Measurements from ENCODE around the gene ARSG.
"Not testable (repeated sequence)": the region's sequence is repeated elsewhere in the genome, so short reads cannot be mapped to it uniquely, and the experiment has no call there.

Gene ARSG

DNA sequence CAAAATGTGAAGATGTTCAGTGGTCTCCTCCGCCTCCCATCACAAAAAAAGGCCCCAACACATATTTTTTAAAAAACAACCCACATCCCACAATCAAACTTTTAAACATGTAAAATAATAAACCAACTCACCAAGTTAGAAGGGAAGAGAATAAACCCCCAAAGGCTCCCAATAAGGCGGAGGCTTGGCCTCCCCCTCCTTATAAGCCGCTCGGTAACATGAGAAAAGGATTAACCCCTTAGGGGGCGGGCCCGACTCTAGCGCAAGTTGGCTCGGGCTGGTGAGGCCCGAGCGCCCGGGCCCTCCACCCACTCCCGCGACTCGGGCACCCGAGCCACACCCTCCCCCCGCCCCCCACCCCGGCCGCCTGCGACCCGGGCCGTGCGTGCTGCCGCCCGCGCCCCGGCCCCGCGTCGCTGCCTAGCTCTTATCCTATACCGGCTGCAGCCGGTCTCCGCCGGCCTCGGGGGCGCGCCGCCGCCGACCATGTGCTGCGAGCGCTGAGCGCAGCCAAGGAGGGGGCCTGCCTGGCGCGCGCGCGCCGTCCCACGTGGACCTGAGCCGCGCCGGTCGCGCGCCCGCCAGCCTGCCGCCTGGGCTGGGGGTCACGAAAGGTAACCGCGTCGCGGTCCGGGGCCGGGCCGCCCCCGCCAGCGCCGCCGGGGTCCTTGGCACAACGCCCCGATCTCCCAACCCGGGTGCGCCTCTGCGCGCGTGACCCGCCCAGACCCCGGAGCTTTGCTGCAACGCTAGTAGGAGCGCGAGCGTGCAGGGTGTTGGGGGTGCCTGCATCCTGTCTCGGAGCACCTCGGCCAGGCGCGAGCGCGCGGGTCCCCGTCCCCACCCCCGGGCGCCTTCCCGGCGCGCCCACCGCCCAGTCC is at the start of gene ARSG, which contains the start of gene SLC16A6:
ARSG (plus strand) TSS at position 541 of the 881 bp plus-strand sequence. CDS start 15,999 bp downstream, outside the sequence.
SLC16A6 (minus strand) TSS at position 173 of the 881 bp plus-strand sequence. CDS start 12,807 bp downstream, outside the sequence.
- peak; percentile 74 for DNase-seq

DNA sequence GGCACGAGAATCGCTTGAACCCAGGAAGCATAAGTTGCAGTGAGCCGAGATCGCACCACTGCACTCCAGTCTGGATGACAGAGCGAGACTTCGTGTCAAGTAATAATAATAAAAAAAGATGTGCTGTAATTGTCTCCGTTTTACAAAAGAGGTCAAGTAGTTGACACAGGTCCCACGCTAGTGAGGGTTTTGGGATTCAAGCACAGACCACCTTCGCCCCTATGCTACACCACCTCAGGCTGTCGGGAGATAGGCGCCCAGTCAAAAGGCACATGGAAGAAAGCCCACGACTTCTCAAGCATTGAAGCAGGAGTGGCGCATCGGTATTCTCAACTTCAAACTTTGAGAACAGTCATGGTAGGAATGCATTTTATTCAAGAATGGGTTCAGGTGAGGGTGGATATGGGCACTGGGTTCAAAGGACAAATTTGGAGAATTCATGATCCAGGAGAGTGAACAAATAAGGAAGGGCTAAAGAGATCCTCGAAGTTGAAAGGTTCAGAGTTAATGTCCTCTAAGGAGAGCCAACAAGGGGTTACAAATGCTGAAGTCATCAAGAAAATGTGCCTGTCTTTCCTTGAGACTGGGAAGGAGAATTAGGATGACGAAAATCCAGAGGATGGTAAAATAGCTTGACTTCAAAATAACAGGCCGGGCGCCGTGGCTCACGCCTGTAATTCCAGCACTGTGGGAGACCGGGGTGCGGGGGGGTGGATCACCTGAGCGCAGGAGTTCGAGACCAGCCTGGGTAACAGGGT is 44.8 kb upstream of the ARSG start:
- DNase-seq, result no peak

DNA sequence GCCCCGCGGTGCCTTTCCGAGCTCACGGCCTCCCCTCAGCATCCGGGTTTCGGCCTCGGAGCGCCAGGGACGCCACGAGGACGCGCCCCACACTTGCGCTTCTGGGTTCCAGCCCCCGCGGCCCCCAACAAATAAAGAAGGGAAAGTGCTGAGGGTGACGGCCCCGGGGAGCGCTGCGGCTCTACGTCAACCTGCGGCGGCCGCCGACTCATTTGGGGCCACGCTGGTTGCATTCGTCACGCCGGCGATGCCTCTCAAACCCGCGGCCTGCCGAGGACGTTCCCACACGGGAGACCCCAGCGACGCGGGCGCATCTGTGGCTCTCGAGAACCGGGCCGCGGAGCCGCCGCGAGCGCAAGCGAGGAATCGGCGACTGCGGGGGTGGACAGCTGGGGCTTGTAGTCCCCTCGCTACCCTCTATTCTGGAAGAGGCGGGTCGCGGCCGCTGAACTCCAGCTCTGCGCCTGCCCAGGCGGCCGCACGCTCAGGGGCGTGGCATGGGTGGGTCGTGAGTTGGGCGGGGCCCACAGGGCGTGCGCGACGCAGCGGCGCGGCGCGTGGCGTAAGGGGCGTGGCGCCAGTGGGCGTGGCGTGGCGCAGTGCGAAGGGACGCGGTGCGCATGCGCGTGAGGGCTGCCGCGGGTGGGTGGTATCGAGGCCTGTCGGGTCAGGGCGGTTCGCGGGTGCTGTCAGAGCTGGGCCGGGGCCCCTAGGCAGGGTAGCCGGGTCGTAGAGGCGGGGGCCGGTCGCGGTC is 43.7 kb upstream of the ARSG start, which contains the start of gene AMZ2:
AMZ2 (plus strand) TSS at position 599 of the 754 bp plus-strand sequence. CDS start 2,145 bp downstream, outside the sequence.
- peak; percentile 58 for DNase-seq

DNA sequence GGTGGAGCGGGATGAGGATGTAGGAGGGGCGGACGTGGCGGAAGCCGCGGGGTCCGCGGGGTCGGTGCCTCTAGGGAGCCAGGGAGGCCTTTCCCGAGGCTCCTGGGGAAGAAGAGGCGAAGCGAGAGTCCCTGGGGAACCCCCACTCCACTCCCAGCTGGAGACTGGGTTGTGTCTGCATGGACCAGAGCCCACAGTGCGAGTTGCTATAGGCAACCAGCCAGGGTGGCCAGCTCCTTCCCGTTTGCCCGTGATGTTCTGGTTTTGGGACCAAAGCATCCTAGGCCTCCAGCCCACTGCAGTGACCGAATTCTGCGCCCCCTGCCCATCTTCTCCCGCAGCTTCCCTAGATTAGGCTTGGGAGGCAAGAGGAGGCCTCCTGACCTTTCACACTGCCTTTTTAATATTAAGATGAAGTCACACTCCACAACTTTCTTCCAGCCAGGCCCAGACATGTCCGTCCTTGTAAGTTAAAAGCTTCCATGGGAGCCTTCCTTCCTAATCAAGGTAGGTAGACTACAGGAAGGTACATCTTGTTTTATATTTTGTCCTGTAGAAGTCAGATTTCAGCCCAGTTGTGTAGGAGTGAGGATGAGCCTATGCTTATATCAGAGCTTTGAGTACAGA is 43.0 kb upstream of the ARSG start:
- no peak for DNase-seq

DNA sequence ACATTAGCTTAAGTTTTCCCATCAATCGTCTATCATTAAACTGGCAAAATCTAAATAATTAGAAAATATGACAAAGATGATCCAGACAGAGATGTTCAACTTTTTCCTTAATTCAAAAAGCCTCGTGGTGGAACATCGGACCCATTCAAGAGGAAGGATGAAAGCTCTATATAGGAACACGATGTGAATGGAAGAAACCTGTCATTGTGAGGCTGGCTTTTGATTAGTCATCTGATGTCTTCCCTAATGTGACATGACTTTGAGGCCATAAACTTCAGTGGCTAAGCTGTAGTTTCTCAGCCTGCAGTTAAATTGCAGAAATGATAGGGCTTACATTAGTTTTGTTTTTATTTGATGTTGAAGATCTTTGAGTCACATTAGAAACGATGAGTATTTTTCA is 42.4 kb upstream of the ARSG start:
- DNase-seq, result no peak

DNA sequence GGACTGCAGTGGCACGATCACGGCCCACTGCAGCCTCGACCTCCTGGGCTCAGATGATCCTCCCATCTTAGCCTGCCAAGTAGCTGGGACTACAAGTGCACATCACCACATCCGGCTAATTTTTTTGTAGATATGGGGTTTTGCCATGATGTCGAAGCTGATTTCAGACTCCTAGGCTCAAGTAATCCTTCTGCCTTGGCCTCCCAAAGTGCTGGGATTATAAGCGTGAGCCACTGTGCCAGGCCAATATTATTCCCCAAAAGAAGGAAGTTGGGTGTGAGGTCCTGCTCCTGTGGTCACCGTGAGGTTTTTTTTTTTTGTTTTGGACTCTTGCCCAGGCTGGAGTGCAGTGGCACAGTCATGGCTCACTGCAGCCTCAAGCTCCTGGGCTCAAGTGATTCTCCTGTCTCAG is 41.9 kb upstream of the ARSG start:
- DNase-seq, result no peak

DNA sequence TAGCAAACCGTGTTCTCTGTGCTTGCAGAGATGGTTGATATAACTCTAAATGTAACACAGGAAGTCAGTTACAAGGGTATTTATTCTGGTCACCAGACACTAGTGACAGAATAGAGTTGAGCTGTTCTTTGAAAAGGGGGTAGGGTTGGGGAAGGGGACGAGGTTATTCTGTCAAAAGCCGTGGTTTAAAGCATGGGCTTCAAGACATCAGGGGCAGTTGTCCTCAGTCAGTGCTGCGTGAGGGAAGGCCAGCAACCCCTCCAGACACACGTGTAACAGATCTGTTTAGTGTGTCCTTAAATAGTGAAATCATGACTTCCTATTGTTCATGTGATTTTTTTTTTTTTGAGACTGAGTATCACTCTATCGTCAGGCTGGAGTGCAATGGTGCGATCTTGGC is 37.9 kb upstream of the ARSG start:
- not testable (repeated sequence) for DNase-seq

DNA sequence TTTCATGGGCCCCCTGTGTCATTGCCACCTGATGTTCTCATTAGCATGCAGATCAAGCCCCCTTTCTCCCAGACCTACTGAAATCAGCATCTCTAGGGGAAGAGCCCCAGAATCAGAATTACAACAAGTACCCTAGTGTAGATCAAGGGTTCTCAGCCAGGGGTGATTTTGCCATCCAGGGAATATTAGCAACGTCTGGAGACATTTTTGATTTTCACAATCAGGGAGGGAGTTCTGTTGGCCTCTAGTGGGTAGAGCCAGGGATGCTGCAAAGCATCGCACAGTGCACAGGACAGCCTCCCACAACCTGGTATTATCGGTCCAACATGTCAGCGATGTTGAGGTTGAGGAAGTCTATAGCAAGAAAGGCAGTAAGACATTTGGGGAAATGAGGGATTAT is 36.1 kb upstream of the ARSG start:
- no peak for DNase-seq

DNA sequence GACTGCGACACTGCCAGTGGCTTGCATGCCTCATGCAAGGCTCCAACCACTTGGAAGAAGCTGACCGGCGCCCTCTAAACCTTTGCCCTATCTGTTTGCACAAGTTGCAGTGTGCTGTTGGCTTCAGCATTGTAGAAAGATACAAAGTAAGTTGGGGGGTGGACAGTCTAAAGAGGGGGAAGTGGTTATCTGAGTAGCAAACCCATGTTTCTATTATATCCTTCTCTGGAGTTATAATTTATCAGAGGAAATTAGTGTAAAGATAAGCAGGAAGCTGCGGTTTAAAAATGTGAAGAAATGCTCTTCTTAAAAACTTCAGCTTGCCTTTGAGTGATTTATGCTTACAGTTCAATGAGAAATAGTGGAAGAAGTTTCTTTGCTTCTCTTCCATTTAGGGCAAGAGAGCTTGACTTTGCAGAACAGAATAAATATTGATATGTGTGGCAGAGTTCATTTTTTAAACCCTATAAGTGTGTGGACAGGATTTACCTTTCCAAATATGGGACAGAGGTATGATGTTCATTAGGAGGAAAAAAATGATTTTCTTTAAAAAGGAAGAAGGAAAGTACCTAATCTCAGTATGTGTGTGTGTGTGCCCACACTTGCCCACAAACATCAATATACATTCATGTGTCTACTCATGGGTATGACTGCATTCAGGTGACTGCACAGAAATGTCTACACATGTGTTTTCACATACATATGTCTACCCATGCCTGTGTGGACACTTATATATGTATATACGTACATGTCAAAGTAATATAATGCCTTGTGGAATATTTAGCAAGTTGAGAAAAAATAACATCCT is 35.4 kb upstream of the ARSG start:
- DNase-seq, result no peak

DNA sequence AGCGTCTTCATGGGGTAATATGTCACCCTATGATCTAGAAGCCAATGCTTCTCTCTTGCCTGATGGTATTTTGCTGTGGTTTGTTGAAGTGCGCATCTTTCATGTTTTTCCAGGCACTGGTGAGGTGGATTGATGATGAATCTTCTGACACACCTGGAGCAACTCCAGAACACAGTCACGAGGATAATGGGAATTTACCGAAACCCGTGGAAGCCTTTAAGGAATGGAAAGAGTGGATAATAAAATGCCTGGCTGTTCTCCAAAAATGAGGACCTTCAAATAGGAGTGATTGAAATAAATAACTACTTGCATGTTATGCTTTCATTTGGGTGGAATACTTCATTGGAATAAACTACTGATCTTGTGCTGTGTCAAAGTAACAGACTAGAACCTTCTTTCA is 34.6 kb upstream of the ARSG start:
- not testable (repeated sequence) for DNase-seq

DNA sequence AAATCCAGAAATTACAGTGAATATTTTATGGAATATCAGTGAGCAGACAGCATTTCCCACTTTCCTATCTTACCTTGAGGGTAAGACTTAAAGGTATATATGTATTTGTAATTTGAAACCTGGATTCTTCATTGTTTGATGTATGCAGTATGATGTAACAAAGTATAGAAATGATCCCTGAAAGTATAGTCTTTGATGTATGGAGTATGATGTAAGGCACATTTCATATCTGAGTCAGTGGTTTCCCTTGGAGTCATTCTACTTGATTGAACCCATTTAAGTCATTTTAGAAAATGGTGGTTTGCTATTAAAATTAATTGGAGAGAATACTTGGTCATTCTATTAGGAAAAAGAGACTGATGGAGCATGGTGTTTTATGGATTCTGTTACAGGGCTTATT is 33.4 kb upstream of the ARSG start:
- DNase-seq, result no peak

DNA sequence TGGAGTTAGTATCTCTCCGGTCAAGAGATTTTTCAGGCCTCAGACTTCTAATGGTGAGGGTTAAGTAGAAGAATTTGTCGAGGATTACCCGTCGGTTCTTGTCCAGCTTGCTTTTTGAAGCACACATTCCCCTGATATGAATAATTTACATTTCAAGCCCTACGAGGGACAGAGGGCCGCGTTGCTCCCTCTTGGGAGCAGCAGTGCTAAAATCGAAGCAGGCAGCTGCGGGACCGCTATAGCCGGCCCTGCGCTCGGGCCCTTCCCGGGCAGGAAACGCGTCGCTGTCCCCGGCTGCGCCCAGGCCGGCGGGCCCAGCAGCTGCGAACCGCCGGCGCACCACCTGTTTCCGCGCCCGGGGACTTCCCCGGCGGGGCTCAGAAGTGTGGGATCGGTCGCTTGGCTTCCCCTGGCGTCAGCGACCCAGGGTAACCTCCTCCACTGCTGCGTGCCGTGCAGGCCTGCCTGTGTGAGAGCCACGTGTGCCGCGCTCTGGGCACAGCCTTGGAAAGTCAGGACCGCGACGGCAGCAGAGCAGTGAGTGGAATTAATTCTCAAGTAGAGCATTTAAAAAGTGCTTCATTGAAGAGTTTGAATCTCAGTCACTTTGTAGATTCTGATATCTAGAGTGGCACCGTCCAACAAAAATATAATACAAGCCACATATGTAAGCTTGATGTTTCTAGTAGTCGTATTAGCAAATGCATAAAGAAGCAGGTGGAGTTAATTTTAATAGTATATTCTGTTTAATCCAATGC is 32.2 kb upstream of the ARSG start:
- DNase-seq, result not testable (repeated sequence)

DNA sequence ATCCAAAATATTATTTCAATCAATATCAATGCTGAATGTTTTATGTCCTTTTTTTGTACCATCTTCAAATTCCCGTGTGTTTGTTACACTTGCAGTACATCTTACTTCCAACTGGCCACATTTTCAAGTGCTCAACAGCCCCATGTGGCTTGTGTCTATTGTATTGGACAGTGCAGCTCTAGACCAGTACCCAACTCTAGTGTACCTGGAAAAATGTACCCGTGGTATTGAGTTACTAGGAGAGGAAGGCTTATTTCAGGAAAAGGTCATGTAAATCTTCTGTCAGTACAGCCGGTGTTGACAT is 31.7 kb upstream of the ARSG start:
- not testable (repeated sequence) for DNase-seq

DNA sequence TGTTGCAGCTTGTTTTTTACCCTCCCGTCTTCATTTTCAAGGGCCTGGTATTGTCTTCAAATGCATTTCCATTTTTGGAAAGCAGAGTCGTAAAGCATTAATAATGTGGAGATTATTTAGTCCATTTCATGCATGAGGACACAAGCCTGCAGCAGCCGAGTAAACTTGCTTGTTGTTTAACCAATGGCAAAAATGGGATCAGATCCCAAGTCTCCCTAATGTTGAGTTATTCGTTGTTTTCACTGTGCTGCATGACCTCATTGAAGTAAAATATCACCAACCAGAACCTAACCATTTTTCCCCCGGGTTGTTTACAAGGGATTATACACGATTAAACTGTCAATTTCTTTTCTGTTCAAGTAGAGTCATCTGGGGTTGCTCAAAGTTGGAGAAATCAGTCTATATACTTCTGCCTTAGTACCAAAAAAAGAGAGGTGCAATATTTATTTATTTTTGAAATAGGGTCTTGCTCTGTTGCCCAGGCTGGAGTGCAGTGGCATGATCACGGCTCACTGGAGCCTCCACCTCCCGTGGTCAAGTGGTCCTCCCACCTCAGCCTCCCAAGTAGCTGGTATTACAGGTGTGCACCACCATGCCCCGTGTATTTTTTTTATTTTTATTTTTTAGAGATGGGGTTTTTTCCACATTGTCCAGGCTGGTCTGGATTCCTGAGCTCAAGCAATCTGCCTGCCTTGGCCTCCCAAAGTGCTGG is 31.1 kb upstream of the ARSG start:
- no peak for DNase-seq

DNA sequence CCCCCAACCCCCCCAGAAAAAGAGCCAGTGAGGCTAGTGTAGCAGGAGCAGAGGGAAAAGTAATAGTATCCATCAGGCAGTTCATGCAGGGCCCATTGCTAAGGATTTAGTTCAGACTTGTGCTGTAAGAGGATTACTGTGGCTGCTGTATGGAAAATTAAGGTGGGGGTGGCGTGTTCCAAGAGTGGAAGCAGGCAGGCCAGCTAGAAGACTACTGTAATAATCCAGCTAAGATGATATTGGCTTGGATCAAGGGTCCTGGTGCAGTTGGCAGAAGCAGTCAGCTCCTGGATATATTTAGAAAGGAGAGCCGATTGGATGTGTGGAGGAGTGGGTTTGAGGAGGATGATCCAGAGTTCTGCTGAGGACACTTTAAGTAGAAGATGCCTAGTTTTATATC is 28.8 kb upstream of the ARSG start:
- DNase-seq, result not testable (repeated sequence)

DNA sequence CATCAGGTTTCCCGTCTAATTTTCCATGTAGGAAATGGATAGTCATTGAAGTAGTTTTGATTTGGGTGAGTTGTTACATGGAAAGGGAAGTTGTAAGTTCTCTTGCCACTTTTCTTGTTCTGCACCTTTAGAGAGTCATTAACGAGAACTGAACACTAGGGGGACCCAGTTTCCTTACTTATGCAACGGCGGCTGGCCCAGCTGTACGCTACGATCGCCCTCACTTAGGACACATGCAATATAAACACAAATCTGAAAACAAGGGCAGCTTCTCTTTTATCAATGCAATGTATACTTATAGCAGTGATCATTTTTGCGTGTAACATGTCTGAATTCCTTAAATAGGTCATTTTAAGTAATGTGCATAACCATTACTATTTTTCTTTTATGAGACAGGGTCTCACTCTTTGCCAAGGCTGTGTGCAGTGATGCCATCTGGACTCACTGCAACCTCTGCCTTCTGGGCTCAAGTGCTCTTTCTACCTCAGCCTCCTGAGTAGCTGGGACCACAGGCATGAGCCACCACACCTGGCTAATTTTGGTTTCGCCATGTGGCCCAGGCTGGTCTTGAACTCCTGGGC is 28.1 kb upstream of the ARSG start:
- not testable (repeated sequence) for DNase-seq

DNA sequence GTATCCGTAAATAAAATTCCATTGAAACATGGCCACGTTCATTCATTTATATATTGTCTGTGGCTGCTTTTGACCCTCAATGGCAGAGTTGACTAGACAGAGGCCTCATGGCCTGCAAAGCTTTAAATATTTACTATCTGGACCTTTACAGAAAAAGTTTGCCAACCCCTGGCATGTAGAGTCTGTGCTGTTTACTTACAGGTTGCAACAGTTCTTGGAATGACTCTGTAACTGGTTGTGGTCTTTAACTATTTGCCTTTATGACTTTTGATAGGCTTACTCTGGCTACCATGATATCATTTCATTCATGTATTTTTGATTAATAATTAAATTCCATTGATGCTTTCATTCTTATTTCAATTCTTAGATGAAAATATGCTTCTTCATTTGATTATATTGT is 25.5 kb upstream of the ARSG start:
- DNase-seq, result not testable (repeated sequence)

DNA sequence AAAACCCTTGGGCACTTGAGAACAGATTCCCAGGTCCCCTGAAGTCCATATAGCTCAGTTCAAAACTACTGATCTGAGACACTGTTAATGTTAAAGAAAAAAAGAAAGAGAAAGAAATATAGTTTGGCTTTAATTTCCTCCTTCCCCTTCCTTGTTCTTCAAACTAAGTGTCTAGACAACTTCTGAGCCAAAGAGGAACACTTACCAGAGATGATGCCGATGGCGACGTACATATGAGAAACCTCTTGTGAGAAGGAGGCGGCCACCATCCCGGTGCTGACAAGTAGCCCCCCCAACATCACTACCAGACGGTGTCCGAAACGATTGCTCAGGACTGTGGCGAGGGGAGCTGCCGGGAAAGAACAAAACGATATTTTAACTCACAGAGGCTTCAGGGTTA is 17.6 kb upstream of the ARSG start:
- no peak for DNase-seq

DNA sequence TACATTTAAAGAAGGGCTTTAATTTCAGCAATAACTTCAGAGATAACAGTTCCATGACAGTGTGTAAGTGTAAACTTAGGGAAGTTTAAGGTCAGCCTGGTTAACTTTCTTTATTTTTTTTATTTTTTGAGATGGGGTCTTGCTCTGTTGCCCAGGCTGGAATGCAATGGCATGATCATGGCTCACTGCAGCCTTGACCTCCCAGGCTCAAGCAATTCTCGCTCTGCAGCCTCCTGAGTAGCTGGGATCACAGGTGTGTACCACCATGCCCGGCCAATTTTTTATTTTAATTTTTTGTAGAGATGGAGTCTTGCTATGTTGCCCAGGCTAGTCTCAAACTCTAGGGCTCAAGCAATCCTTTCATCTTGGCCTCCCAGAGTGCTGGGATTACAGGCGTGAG is 15.0 kb upstream of the ARSG start:
- not testable (repeated sequence) for DNase-seq

DNA sequence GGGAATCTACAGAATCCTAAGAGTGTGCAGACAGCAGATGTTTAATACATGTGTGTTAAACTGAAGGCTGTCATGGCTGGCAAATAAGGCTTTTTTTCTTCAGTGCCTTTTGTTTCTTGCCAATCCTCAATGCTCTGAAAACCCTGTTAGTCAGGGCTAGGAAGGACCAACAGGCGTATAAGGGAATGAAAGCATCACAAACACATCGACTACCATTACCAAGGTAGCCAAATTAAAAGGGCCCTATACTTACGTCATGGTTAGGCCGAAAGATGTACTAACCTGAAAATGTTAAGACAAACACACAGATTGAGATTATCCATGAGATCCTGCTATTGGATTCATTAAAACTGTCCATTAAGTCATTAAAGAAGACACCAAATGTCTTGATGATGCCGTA is 13.5 kb upstream of the ARSG start:
- DNase-seq, result no peak

All from 8988T (cell line).